Stomach (tissue), 9 donors: Measurements from ENCODE around the gene MPV17L2. TPM values are rescaled to one million over a fixed set of nuclear protein-coding genes. Genes with fewer than 3 reads are reported as not detected.
A peak's percentile ranks its signal among the peaks of the same experiment; 100 is the strongest.

ENCODE experiments used
- DNase-seq, 2 donors: peaks; one replicate each; pipeline versions ENCODE4 v3.0.0 to v3.0.0-alpha.2; 2013 to 2019
- H3K27ac ChIP-seq, 5 donors: fragments of 200-600 bp in 4 of 5; sonication (generic) in 4 of 5; one replicate each; pipeline ENCODE4 v1.5.1; 2013 to 2019; ENCODE audit warnings: mild to moderate bottlenecking in 1 of 5, moderate library complexity in 1 of 5
- H3K27me3 ChIP-seq, 3 donors: fragments of 200-600 bp; sonication (generic); one replicate each; pipeline ENCODE4 v1.5.1; 2017 to 2019; ENCODE audit warnings: mixed run types in 1 of 3
- H3K36me3 ChIP-seq, 4 donors: fragments of 200-600 bp; sonication (generic); 1 replicate in 3 of 4; 2 replicates in 1 of 4; pipeline ENCODE4 v1.5.1; 2016 to 2019
- H3K4me1 ChIP-seq, 4 donors: fragments of 200-600 bp; sonication (generic); one replicate each; pipeline ENCODE4 v1.5.1; 2016 to 2019
- H3K4me3 ChIP-seq, 4 donors: fragments of 200-600 bp; sonication (generic) in 3 of 4; one replicate each; pipeline ENCODE4 v1.5.1; 2016 to 2019; ENCODE audit warnings: mild to moderate bottlenecking in 1 of 4
- H3K9me3 ChIP-seq, 4 donors: fragments of 200-600 bp; sonication (generic); one replicate each; pipeline ENCODE4 v1.5.1; 2016 to 2019
- EP300 ChIP-seq: sonication (generic); formaldehyde crosslinking; IDR thresholded peaks from one replicate; pipeline ENCODE4 v1.6.1; 2017; ENCODE audit warnings: antibody characterized with exemption
- POLR2A ChIP-seq, 4 donors: fragments of 450-650 bp; IDR thresholded peaks; one replicate each; pipeline ENCODE4 v1.6.1; 2016; ENCODE audit warnings: antibody characterized with exemption in 4 of 4, control low read depth in 2 of 4, mild to moderate bottlenecking in 1 of 4, moderate library complexity in 1 of 4
- POLR2AphosphoS5 ChIP-seq, 3 donors: sonication (generic); formaldehyde crosslinking; IDR thresholded peaks; one replicate each; pipeline ENCODE4 v1.6.1; 2016; ENCODE audit warnings: antibody characterized with exemption in 3 of 3
- WGBS, 5 donors: extraction: QIAGEN DNeasy Blood & Tissue Kit in 3 of 5; methylation state at CpG; one replicate each; pipeline versions ENCODE4 v1.1.5 to v1.1.7; 2013 to 2018; 5-methylcytosine and 5-hydroxymethylcytosine counted together
- intact Hi-C: fragments of 100-400 bp; cut with DNase I; formaldehyde crosslinking; loops from one replicate; pipeline ENCODE4 v1.15.1; 2023; ENCODE audit warnings: low total_unique reads
- polyA plus RNA-seq, 3 donors: library from polyadenylated mRNA; stranded (reverse); fragments of 200-250 nt; gene quantifications; one replicate each; pipeline ENCODE4 v1.2.3, GENCODE V29; 2013
- total RNA-seq, 5 donors: library from RNA; depleted of rRNA; stranded (reverse); fragments of >200 nt; gene quantifications; one replicate each; pipeline versions ENCODE4 v1.1.0 to v1.2.3, GENCODE V29; 2014 to 2016
- TF ChIP-seq, protein P1 (sequence below), 7 experiments: fragments of 450-650 bp in 4 of 7; fragments of 200-600 bp in 3 of 7; sonication (generic) in 3 of 7; IDR thresholded peaks; one replicate each; pipeline ENCODE4 v1.5.1; 2016 to 2019; ENCODE audit warnings: antibody characterized with exemption in 7 of 7, control low read depth in 2 of 7, mild to moderate bottlenecking in 1 of 7
- donor health status: healthy with polysubstance abuse.
- donor health status: Bipolar disorder and iron deficiency.
- donor health status: healthy.

MPV17L2 gene
- total and polyA plus RNA-seq, 8 donors = 5.9 to 200 (median 13.2) TPM

DNA sequence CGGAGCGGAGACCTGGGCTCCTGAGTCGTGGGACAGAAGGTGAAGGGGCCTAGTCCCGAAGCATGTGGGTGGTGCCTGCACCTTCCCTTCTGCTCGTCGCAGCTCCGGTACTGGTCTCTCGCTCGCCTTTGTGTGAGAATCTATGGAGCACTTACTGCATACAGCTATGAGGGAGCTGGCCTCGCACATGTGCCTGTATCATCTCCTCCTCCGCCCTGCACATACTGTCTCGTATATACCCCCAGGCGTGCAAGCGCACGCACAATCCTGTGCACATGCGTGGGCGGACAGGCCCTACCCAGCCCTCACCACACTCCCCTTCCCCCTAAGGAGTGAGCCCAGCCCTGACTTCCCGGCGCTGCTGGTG is 31.4 kb upstream of the MPV17L2 start:
- TF ChIP-seq, protein P1, sequence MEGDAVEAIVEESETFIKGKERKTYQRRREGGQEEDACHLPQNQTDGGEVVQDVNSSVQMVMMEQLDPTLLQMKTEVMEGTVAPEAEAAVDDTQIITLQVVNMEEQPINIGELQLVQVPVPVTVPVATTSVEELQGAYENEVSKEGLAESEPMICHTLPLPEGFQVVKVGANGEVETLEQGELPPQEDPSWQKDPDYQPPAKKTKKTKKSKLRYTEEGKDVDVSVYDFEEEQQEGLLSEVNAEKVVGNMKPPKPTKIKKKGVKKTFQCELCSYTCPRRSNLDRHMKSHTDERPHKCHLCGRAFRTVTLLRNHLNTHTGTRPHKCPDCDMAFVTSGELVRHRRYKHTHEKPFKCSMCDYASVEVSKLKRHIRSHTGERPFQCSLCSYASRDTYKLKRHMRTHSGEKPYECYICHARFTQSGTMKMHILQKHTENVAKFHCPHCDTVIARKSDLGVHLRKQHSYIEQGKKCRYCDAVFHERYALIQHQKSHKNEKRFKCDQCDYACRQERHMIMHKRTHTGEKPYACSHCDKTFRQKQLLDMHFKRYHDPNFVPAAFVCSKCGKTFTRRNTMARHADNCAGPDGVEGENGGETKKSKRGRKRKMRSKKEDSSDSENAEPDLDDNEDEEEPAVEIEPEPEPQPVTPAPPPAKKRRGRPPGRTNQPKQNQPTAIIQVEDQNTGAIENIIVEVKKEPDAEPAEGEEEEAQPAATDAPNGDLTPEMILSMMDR (IDR thresholded peaks at IDR 0.05) = peak in 1 of 7 experiments; percentile 4
- no peak for TF ChIP-seq POLR2A (IDR thresholded peaks at IDR 0.05)
- TF ChIP-seq POLR2AphosphoS5 (IDR thresholded peaks at IDR 0.05) = no peak
- WGBS, 5 donors = 59 to 66% (median 61%) methylated on average over 19 of the region's 19 CpGs
- Histone ChIP-seq H3K36me3 (peaks cover 35 to 50% (median 49%) of the 10 kb centered on the region in 4 donors), H3K4me1 (peaks cover 30 to 43% (median 38%) of the 10 kb centered on the region in 4 donors), H3K27ac (peak overlapping the region in 4 of 5 donors; percentile 7 to 91 (median 62)), H3K27me3 (no peaks in the 10 kb centered on the region), H3K9me3 (no peaks in the 10 kb centered on the region), H3K4me3 (peak overlapping the region; percentile 42 to 51 (median 48))
- intact Hi-C loops = loop anchor here (10.0 kb wide), 1 partner anchor 47 kb away; no protein-coding TSS in a partner anchor
- DNase-seq = no peak

DNA sequence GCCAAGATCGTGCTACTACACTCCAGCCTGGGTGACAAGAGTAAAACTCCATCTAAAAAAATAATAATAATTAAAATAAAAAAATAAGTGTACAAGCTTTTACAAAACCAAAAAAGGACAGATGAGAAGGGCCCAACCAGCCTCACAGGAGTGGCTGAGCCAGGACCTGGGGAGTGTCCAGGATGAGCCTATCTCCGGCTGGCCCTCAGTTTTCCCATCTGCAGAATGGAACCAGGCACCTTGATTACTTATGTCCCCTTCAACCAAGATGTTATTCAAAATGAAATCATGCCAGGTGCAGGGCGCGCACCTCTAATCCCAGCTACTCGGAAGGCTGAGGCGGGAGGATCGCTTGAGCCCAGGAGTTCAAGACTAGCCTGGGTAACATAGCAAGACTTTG is 28.9 kb upstream of the MPV17L2 start:
- Histone ChIP-seq H3K27me3 (no peaks in the 10 kb centered on the region), H3K4me1 (peaks cover 15 to 29% (median 21%) of the 10 kb centered on the region in 4 donors), H3K9me3 (no peaks in the 10 kb centered on the region), H3K4me3 (no peak overlapping the region), H3K36me3 (peaks cover 56 to 75% (median 73%) of the 10 kb centered on the region in 4 donors), H3K27ac (no peak overlapping the region)
- no peak for DNase-seq
- intact Hi-C loops = loop anchor here (10.0 kb wide), 1 partner anchor 49 kb away; no protein-coding TSS in a partner anchor
- TF ChIP-seq, protein P1 (IDR thresholded peaks at IDR 0.05) = no peak
- TF ChIP-seq EP300 = no peak
- TF ChIP-seq POLR2AphosphoS5 (IDR thresholded peaks at IDR 0.05) = no peak
- no peak for TF ChIP-seq POLR2A (IDR thresholded peaks at IDR 0.05)
- WGBS, 5 donors = 92 to 98% (median 96%) methylated on average over 7 of the region's 7 CpGs

DNA sequence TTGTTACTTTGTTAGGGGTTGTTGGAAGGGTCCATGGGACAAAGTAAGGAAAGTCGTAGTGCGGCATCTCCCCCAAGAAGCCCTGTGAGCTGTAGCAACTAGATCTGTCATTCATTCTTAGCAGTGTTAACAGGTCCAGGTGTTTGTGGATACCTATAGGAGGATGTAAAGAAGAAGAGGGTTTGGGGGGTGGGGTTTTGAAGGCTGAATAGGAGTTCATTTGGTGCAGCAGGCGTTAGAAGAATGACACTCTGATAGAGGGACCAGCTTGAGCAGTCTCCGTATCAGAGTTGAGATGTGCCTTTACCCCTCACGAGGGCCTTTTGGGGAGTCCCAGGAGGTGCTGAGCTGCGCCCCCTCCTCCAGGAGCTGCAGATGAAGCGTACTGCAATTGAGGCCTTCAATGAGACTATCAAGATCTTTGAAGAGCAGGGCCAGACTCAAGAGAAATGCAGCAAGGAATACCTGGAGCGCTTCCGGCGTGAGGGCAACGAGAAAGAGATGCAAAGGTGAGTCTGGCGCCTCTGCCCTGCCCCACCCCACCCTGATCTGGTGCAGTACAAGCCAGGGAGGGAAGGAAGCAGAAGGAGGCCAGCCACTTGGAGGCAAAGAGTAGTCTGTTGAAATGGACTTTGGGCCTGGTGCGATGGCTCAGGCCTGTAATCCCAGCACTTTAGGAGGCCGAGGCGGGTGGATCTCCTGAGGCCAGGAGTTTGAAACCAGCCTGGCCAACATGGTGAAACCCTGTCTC is 27.0 kb upstream of the MPV17L2 start:
- DNase-seq = no peak
- Histone ChIP-seq H3K27me3 (no peaks in the 10 kb centered on the region), H3K36me3 (peaks cover 61 to 87% (median 82%) of the 10 kb centered on the region in 4 donors), H3K4me1 (peaks cover 9 to 26% (median 11%) of the 10 kb centered on the region in 4 donors), H3K27ac (no peak overlapping the region), H3K9me3 (no peaks in the 10 kb centered on the region), H3K4me3 (no peak overlapping the region)
- TF ChIP-seq EP300 (no peak), POLR2A (IDR thresholded peaks at IDR 0.05) (no peak), POLR2AphosphoS5 (IDR thresholded peaks at IDR 0.05) (no peak)
- TF ChIP-seq, protein P1 (IDR thresholded peaks at IDR 0.05) = no peak
- intact Hi-C loops = loop anchor here (10.0 kb wide), 1 partner anchor 51 kb away; no protein-coding TSS in a partner anchor
- WGBS, 5 donors = 92 to 98% (median 95%) methylated on average over 15 of the region's 15 CpGs

DNA sequence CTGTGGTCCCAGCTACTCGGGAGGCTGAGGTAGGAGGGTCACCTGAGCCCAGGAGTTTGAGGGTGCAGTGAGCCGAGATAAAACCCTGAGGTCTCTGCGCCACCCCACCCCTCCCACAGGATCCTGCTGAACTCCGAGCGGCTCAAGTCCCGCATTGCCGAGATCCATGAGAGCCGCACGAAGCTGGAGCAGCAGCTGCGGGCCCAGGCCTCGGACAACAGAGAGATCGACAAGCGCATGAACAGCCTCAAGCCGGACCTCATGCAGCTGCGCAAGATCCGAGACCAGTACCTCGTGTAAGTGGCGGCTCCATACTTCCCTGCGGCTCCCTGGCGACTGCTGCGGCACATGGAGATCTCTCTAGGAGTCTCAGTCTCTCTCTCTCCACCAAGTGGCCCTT is 26.0 kb upstream of the MPV17L2 start:
- 86 to 95% (median 92%) methylated on average over 20 to 21 of the region's 21 CpGs for WGBS, 5 donors
- Histone ChIP-seq H3K27ac (no peak overlapping the region), H3K4me1 (peaks cover 0 to 17% (median 4%) of the 10 kb centered on the region in 4 donors), H3K27me3 (no peaks in the 10 kb centered on the region), H3K36me3 (peaks cover 58 to 85% (median 79%) of the 10 kb centered on the region in 4 donors), H3K9me3 (no peaks in the 10 kb centered on the region), H3K4me3 (no peak overlapping the region)
- TF ChIP-seq EP300 (no peak), POLR2A (IDR thresholded peaks at IDR 0.05) (no peak), POLR2AphosphoS5 (IDR thresholded peaks at IDR 0.05) (no peak)
- TF ChIP-seq, protein P1 (IDR thresholded peaks at IDR 0.05) = no peak
- DNase-seq = no peak
- intact Hi-C loops = loop anchor here (10.0 kb wide), 1 partner anchor 52 kb away; no protein-coding TSS in a partner anchor
